GM23338 (cell line): ENCODE data around the gene ARL2BP. TPM values are rescaled to one million over a fixed set of nuclear protein-coding genes. Genes with fewer than 3 reads are reported as not detected.

Experiments
- ATAC-seq: fragments of 200-7000 bp; cut with Tn5 transposase; 3 replicates; pipeline ENCODE4 v1.9.1; 2020
- DNase-seq: peaks from one replicate; pipeline ENCODE4 v3.0.0-alpha.2; 2015; ENCODE audit warnings: low spot score
- H2AFZ ChIP-seq: fragments of 200-600 bp; sonication (generic); 2 replicates; pipeline ENCODE4 v1.8.0; 2016; ENCODE audit warnings: antibody characterized with exemption, mild to moderate bottlenecking, moderate library complexity
- H3F3A ChIP-seq: fragments of 200-600 bp; sonication (generic); replicated peaks from 2 replicates; pipeline ENCODE4 v1.8.0; 2017; ENCODE audit warnings: antibody characterized with exemption, mixed run types, low read depth
- H3K27ac ChIP-seq: fragments of 200-600 bp; sonication (generic); 2 replicates; pipeline ENCODE4 v1.6.1; 2016; ENCODE audit warnings: low read depth
- H3K27me3 ChIP-seq: fragments of 200-600 bp; sonication (generic); 2 replicates; pipeline ENCODE4 v1.8.0; 2016; ENCODE audit warnings: mild to moderate bottlenecking, mixed run types, moderate library complexity; ENCODE audit not compliant: insufficient read depth
- H3K36me3 ChIP-seq: fragments of 200-600 bp; sonication (generic); 2 replicates; pipeline ENCODE4 v1.8.0; 2016; ENCODE audit warnings: mild to moderate bottlenecking; ENCODE audit not compliant: insufficient read depth
- H3K4me1 ChIP-seq: fragments of 200-600 bp; sonication (generic); 2 replicates; pipeline ENCODE4 v1.8.0; 2016; ENCODE audit warnings: mild to moderate bottlenecking, moderate library complexity; ENCODE audit not compliant: insufficient read depth
- H3K4me2 ChIP-seq: fragments of 200-600 bp; sonication (generic); 2 replicates; pipeline ENCODE4 v1.7.1; 2017; ENCODE audit warnings: mixed run types
- H3K4me3 ChIP-seq: fragments of 200-600 bp; sonication (generic); 2 replicates; pipeline ENCODE4 v1.6.1; 2016; ENCODE audit warnings: mixed run types
- H3K79me2 ChIP-seq: fragments of 200-600 bp; sonication (generic); replicated peaks from 2 replicates; pipeline ENCODE4 v1.8.0; 2017; ENCODE audit warnings: mild to moderate bottlenecking; ENCODE audit not compliant: insufficient read depth
- H3K9me2 ChIP-seq: fragments of 200-600 bp; sonication (generic); 2 replicates; pipeline ENCODE4 v1.8.0; 2017; ENCODE audit not compliant: insufficient read depth
- H4K20me1 ChIP-seq: fragments of 200-600 bp; sonication (generic); replicated peaks from 2 replicates; pipeline ENCODE4 v1.8.0; 2017; ENCODE audit warnings: mild to moderate bottlenecking; ENCODE audit not compliant: insufficient read depth
- H3K27ac Mint-ChIP-seq: 2 replicates; pipeline ENCODE4 v1.8.0; 2020; ENCODE audit warnings: inconsistent platforms, mild to moderate bottlenecking, moderate library complexity, mixed read lengths
- H3K27me3 Mint-ChIP-seq: 3 replicates; pipeline ENCODE4 v1.8.0; 2022; ENCODE audit warnings: low read depth, mild to moderate bottlenecking, moderate library complexity, mixed read lengths, inconsistent platforms; ENCODE audit not compliant: insufficient read depth, poor library complexity
- H3K36me3 Mint-ChIP-seq: 3 replicates; pipeline ENCODE4 v1.8.0; 2021; ENCODE audit warnings: low read depth, mild to moderate bottlenecking, inconsistent platforms, moderate library complexity, mixed read lengths
- H3K4me1 Mint-ChIP-seq: 3 replicates; pipeline ENCODE4 v1.8.0; 2020; ENCODE audit warnings: mild to moderate bottlenecking, inconsistent platforms, mixed read lengths
- H3K4me3 Mint-ChIP-seq: 3 replicates; pipeline ENCODE4 v1.8.0; 2021; ENCODE audit warnings: moderate library complexity, mild to moderate bottlenecking, inconsistent platforms, mixed read lengths
- H3K9me3 Mint-ChIP-seq: 3 replicates; pipeline ENCODE4 v1.8.0; 2020; ENCODE audit warnings: moderate library complexity, mild to moderate bottlenecking, inconsistent platforms, mixed read lengths
- CREB1 ChIP-seq: fragments of 250-450 bp; sonication (Bioruptor Pico); IDR thresholded peaks from 2 replicates; pipeline ENCODE4 v1.5.0; 2020; ENCODE audit warnings: low read depth, mild to moderate bottlenecking, moderate library complexity
- CTCF ChIP-seq, 2 experiments: fragments of 200-600 bp in 1 of 2; sonication (generic) in 1 of 2; conservative IDR thresholded peaks; 2 replicates each; pipeline versions ENCODE4 v1.5.1 to v1.6.1; 2016 to 2017; ENCODE audit warnings: antibody characterized with exemption in 2 of 2, low read depth in 2 of 2, mild to moderate bottlenecking in 2 of 2, moderate library complexity in 1 of 2
- ETS1 ChIP-seq: IDR thresholded peaks from 2 replicates; pipeline ENCODE4 v1.6.1; 2016; ENCODE audit warnings: antibody characterized with exemption
- EZH2 ChIP-seq: fragments of 200-600 bp; sonication (generic); IDR thresholded peaks from one replicate; pipeline ENCODE4 v1.8.0; 2017; ENCODE audit warnings: antibody characterized with exemption, mild to moderate bottlenecking, low read depth; ENCODE audit not compliant: unreplicated experiment
- EZH2phosphoT487 ChIP-seq: fragments of 200-600 bp; sonication (generic); IDR thresholded peaks from one replicate; pipeline ENCODE4 v1.8.1; 2018; ENCODE audit warnings: antibody characterized with exemption; ENCODE audit not compliant: unreplicated experiment
- JUNB ChIP-seq: IDR thresholded peaks from one replicate; pipeline ENCODE4 v1.6.1; 2016; ENCODE audit warnings: antibody characterized with exemption; ENCODE audit not compliant: unreplicated experiment
- NANOG ChIP-seq: IDR thresholded peaks from 2 replicates; pipeline ENCODE4 v1.6.1; 2016; ENCODE audit warnings: antibody characterized with exemption, borderline replicate concordance
- POLR2AphosphoS5 ChIP-seq: IDR thresholded peaks from 2 replicates; pipeline ENCODE4 v1.6.1; 2016; ENCODE audit warnings: antibody characterized with exemption, low read depth
- REST ChIP-seq: IDR thresholded peaks from one replicate; pipeline ENCODE4 v1.6.1; 2018; ENCODE audit warnings: antibody characterized with exemption; ENCODE audit not compliant: unreplicated experiment
- STAT1 ChIP-seq: IDR thresholded peaks from one replicate; pipeline ENCODE4 v1.6.1; 2016; ENCODE audit warnings: antibody characterized with exemption; ENCODE audit not compliant: unreplicated experiment
- ZNF114 ChIP-seq: fragments of 250-450 bp; sonication (Bioruptor Pico); IDR thresholded peaks from 2 replicates; pipeline ENCODE4 v1.5.0; 2020; ENCODE audit warnings: mild to moderate bottlenecking, moderate library complexity
- ZNF331 ChIP-seq: fragments of 250-450 bp; sonication (Bioruptor Pico); IDR thresholded peaks from 2 replicates; pipeline ENCODE4 v1.5.0; 2020; ENCODE audit warnings: low read depth, mild to moderate bottlenecking, moderate library complexity
- ZNF462 ChIP-seq: fragments of 250-450 bp; sonication (Bioruptor Pico); IDR thresholded peaks from 2 replicates; pipeline ENCODE4 v1.5.0; 2020; ENCODE audit warnings: mild to moderate bottlenecking, moderate library complexity
- polyA plus RNA-seq: library from polyadenylated mRNA; unstranded; fragments of >200 nt; fragmentation: Nextera tagmentation; extraction: Ambion mirVana; gene quantifications from 2 replicates; pipeline ENCODE4 v1.2.1, GENCODE V29; 2016
- total RNA-seq: library from RNA; depleted of rRNA; stranded (reverse); fragments of >200 nt; shearing (Covaris generic); gene quantifications from 2 replicates; pipeline ENCODE4 v1.2.3, GENCODE V29; 2014

ARL2BP gene
- total and polyA plus RNA-seq, 2 experiments from 2014 or later: 10.3 to 13.4 TPM

GRCh38 chr16:57238682-57239081, 6.4 kb upstream of the ARL2BP start:
- ATAC-seq: no peak
- H4K20me1 ChIP-seq: no peaks in the 10 kb centered on the region
- Mint-ChIP-seq H3K4me3 (no peak overlapping the region), H3K9me3 (no peaks in the 10 kb centered on the region), H3K27me3 (peaks cover 4% of the 10 kb centered on the region), H3K36me3 (peaks cover 30% of the 10 kb centered on the region), H3K4me1 (no peaks in the 10 kb centered on the region), H3K27ac (no peak overlapping the region)
- H2AFZ ChIP-seq: no peak overlapping the region
- DNase-seq: no peak
- no peaks in the 10 kb centered on the region for H3K79me2 ChIP-seq
- peaks cover 9% of the 10 kb centered on the region for H3K36me3 ChIP-seq
- H3K9me2 ChIP-seq: no peaks in the 10 kb centered on the region
- no peak for TF ChIP-seq EZH2
- no peak for TF ChIP-seq JUNB
- TF ChIP-seq ETS1: no peak
- no peak for TF ChIP-seq STAT1
- no peak for TF ChIP-seq ZNF331 (CRISPR knock-in tag)
- no peak for TF ChIP-seq ZNF114 (CRISPR knock-in tag)
- no peak for TF ChIP-seq POLR2AphosphoS5
- TF ChIP-seq ZNF462 (CRISPR knock-in tag): no peak
- no peak for TF ChIP-seq EZH2phosphoT487
- TF ChIP-seq REST: no peak
- TF ChIP-seq NANOG: no peak
- TF ChIP-seq CREB1: no peak
- TF ChIP-seq CTCF (conservative IDR thresholded peaks at IDR 0.05; ENCODE audit: low read depth in 2 of 2): no peak
- no peak overlapping the region for H3K4me2 ChIP-seq
- no peak overlapping the region for H3K4me3 ChIP-seq
- H3K27ac ChIP-seq: no peak overlapping the region
- no peaks in the 10 kb centered on the region for H3K4me1 ChIP-seq
- H3K27me3 ChIP-seq: no peaks in the 10 kb centered on the region
- no peaks in the 10 kb centered on the region for H3F3A ChIP-seq
